Trophoblast cell (in vitro differentiated cells and primary cell): ENCODE measurements around the gene S100A3. TPM values are rescaled to one million over a fixed set of nuclear protein-coding genes. Genes with fewer than 3 reads are reported as not detected.
A peak's percentile ranks its signal among the peaks of the same experiment; 100 is the strongest.

ENCODE experiments used
- DNase-seq, 2 donors: peaks; one replicate each; pipeline ENCODE4 v3.0.0-alpha.2; 2016
- H2AFZ ChIP-seq: 2 replicates; pipeline ENCODE4 v1.6.1; 2013; ENCODE audit warnings: low read length, moderate library complexity, mild to moderate bottlenecking; ENCODE audit not compliant: insufficient read depth, poor library complexity
- H2AK5ac ChIP-seq: 2 replicates; pipeline ENCODE4 v1.6.1; 2013; ENCODE audit warnings: mild to moderate bottlenecking, low read length
- H2BK120ac ChIP-seq: 2 replicates; pipeline ENCODE4 v1.6.1; 2013; ENCODE audit warnings: low read length, mild to moderate bottlenecking, moderate library complexity; ENCODE audit not compliant: insufficient read depth, poor library complexity
- H2BK12ac ChIP-seq: 2 replicates; pipeline ENCODE4 v1.6.1; 2013; ENCODE audit warnings: mild to moderate bottlenecking, low read length, moderate library complexity
- H2BK5ac ChIP-seq: 2 replicates; pipeline ENCODE4 v1.6.1; 2013; ENCODE audit warnings: low read length, low read depth, moderate library complexity, mild to moderate bottlenecking; ENCODE audit not compliant: poor library complexity
- H3K14ac ChIP-seq: 2 replicates; pipeline ENCODE4 v1.6.1; 2013; ENCODE audit warnings: mild to moderate bottlenecking, low read length
- H3K18ac ChIP-seq: 2 replicates; pipeline ENCODE4 v1.6.1; 2013; ENCODE audit warnings: mild to moderate bottlenecking, low read length
- H3K23ac ChIP-seq: 2 replicates; pipeline ENCODE4 v1.6.1; 2013; ENCODE audit warnings: low read length
- H3K27ac ChIP-seq: 2 replicates; pipeline ENCODE4 v1.5.1; 2013; ENCODE audit warnings: low read depth, mild to moderate bottlenecking, inconsistent platforms, low read length, moderate library complexity
- H3K27me3 ChIP-seq: 2 replicates; pipeline ENCODE4 v1.6.1; 2013; ENCODE audit warnings: inconsistent platforms, mild to moderate bottlenecking, low read length, moderate library complexity; ENCODE audit not compliant: insufficient read depth
- H3K36me3 ChIP-seq, 2 experiments: 1 replicate in 1 of 2; 2 replicates in 1 of 2; pipeline ENCODE4 v1.6.1; 2013; ENCODE audit warnings: low read length in 2 of 2, mild to moderate bottlenecking in 2 of 2, moderate library complexity in 1 of 2; ENCODE audit not compliant: insufficient read depth in 2 of 2, control insufficient read depth in 1 of 2
- H3K4ac ChIP-seq: 2 replicates; pipeline ENCODE4 v1.6.1; 2013; ENCODE audit warnings: low read depth, mild to moderate bottlenecking, low read length, moderate library complexity
- H3K4me1 ChIP-seq, 2 experiments: 1 replicate in 1 of 2; 2 replicates in 1 of 2; pipeline ENCODE4 v1.6.1; 2013; ENCODE audit warnings: low read length in 2 of 2, mild to moderate bottlenecking in 2 of 2, moderate library complexity in 1 of 2; ENCODE audit not compliant: insufficient read depth in 2 of 2, control insufficient read depth in 1 of 2
- H3K4me2 ChIP-seq: 2 replicates; pipeline ENCODE4 v1.6.1; 2013; ENCODE audit warnings: inconsistent platforms, mild to moderate bottlenecking, low read length, moderate library complexity
- H3K4me3 ChIP-seq: 2 replicates; pipeline ENCODE4 v1.5.1; 2013; ENCODE audit warnings: mild to moderate bottlenecking, low read depth, low read length, inconsistent platforms
- H3K79me1 ChIP-seq: one replicate; pipeline ENCODE4 v1.6.1; 2013; ENCODE audit warnings: low read length
- H3K79me2 ChIP-seq: 2 replicates; pipeline ENCODE4 v1.6.1; 2013; ENCODE audit warnings: low read length, mild to moderate bottlenecking; ENCODE audit not compliant: control insufficient read depth, insufficient read depth, poor library complexity
- H3K9ac ChIP-seq: 2 replicates; pipeline ENCODE4 v1.6.1; 2013; ENCODE audit warnings: mild to moderate bottlenecking, low read length
- H3K9me3 ChIP-seq: 2 replicates; pipeline ENCODE4 v1.6.1; 2013; ENCODE audit warnings: low read depth, mild to moderate bottlenecking, control low read depth, inconsistent platforms, low read length; ENCODE audit not compliant: insufficient read depth
- H4K12ac ChIP-seq: 2 replicates; pipeline ENCODE4 v1.6.1; 2013; ENCODE audit warnings: low read depth, mild to moderate bottlenecking, low read length, moderate library complexity
- H4K8ac ChIP-seq: 2 replicates; pipeline ENCODE4 v1.6.1; 2013; ENCODE audit warnings: low read depth, mild to moderate bottlenecking, low read length, moderate library complexity
- H4K91ac ChIP-seq: one replicate; pipeline ENCODE4 v1.6.1; 2013; ENCODE audit warnings: low read depth, mild to moderate bottlenecking, low read length, moderate library complexity
- WGBS: extraction: QIAGEN DNeasy Blood & Tissue Kit; methylation state at CpG from one replicate; pipeline ENCODE4 v1.1.7; 2013; ENCODE audit warnings: missing lambda C conversion rate; ENCODE audit not compliant: insufficient read length, insufficient coverage; ENCODE audit errors: extremely low coverage; 5-methylcytosine and 5-hydroxymethylcytosine counted together
- polyA plus RNA-seq: library from polyadenylated mRNA; stranded (reverse); fragments of 200-250 nt; gene quantifications from 2 replicates; pipeline ENCODE4 v1.2.3, GENCODE V29; 2013

Gene S100A3
- 29.8 and 31.8 TPM in 2 replicates for polyA plus RNA-seq

GRCh38 chr1:153548722-153549688, at the start of gene S100A3:
Gene S100A3 (minus strand): TSS chr1:153549258. CDS start chr1:153548485, 773 bp downstream.
- H3K79me2 ChIP-seq, result peaks cover 18% of the 10 kb centered on the region
- DNase-seq, result peak; percentile 70 to 77
- H3K4me1 ChIP-seq, result peaks cover 71% of the 10 kb centered on the region in 2 experiments
- H3K23ac ChIP-seq, result no peak within 1 kb of the TSS
- H2AFZ ChIP-seq, result peak within 1 kb of the TSS; percentile 76
- no peak within 1 kb of the TSS for H3K9ac ChIP-seq
- peak within 1 kb of the TSS; percentile 95 for H3K4ac ChIP-seq
- peak within 1 kb of the TSS; percentile 87 for H4K8ac ChIP-seq
- peak within 1 kb of the TSS; percentile 100 for H4K91ac ChIP-seq
- peak within 1 kb of the TSS; percentile 97 for H3K14ac ChIP-seq
- peak within 1 kb of the TSS; percentile 96 for H2AK5ac ChIP-seq
- no peaks in the 10 kb centered on the region for H3K9me3 ChIP-seq
- WGBS, result no CpG with 5 or more reads among the region's 14 CpGs
- no peak within 1 kb of the TSS for H3K4me3 ChIP-seq
- peak within 1 kb of the TSS; percentile 80 for H3K27ac ChIP-seq
- H2BK120ac ChIP-seq, result peak within 1 kb of the TSS; percentile 99
- H3K27me3 ChIP-seq, result no peaks in the 10 kb centered on the region
- H3K36me3 ChIP-seq, result peaks cover 2 to 3% of the 10 kb centered on the region in 2 experiments
- H2BK5ac ChIP-seq, result peak within 1 kb of the TSS; percentile 97
- peak within 1 kb of the TSS; percentile 98 for H3K18ac ChIP-seq
- peak within 1 kb of the TSS; percentile 34 for H3K4me2 ChIP-seq
- H4K12ac ChIP-seq, result peak within 1 kb of the TSS; percentile 81
- peaks cover 71% of the 10 kb centered on the region for H3K79me1 ChIP-seq
- peak within 1 kb of the TSS; percentile 98 for H2BK12ac ChIP-seq

GRCh38 chr1:153598309-153599172, 49.5 kb upstream of the S100A3 start:
- no peak overlapping the region for H3K4ac ChIP-seq
- no peaks in the 10 kb centered on the region for H3K27me3 ChIP-seq
- H3K27ac ChIP-seq, result no peak overlapping the region
- no peaks in the 10 kb centered on the region for H3K79me2 ChIP-seq
- DNase-seq, result no peak
- no peak overlapping the region for H3K23ac ChIP-seq
- H3K4me2 ChIP-seq, result no peak overlapping the region
- H3K4me3 ChIP-seq, result no peak overlapping the region
- no CpG with 5 or more reads among the region's 7 CpGs for WGBS
- no peak overlapping the region for H2AK5ac ChIP-seq
- no peaks in the 10 kb centered on the region for H3K9me3 ChIP-seq
- H4K12ac ChIP-seq, result no peak overlapping the region
- H3K14ac ChIP-seq, result peak overlapping the region; percentile 33
- no peak overlapping the region for H3K18ac ChIP-seq
- no peak overlapping the region for H4K91ac ChIP-seq
- H3K79me1 ChIP-seq, result peaks cover 2% of the 10 kb centered on the region
- H3K36me3 ChIP-seq, result no peaks in the 10 kb centered on the region
- H4K8ac ChIP-seq, result no peak overlapping the region
- no peak overlapping the region for H2AFZ ChIP-seq
- H2BK12ac ChIP-seq, result peak overlapping the region; percentile 70
- no peak overlapping the region for H2BK120ac ChIP-seq
- H3K4me1 ChIP-seq, result peaks cover 2 to 5% of the 10 kb centered on the region in 2 experiments
- H3K9ac ChIP-seq, result no peak overlapping the region
- H2BK5ac ChIP-seq, result no peak overlapping the region

DNA sequence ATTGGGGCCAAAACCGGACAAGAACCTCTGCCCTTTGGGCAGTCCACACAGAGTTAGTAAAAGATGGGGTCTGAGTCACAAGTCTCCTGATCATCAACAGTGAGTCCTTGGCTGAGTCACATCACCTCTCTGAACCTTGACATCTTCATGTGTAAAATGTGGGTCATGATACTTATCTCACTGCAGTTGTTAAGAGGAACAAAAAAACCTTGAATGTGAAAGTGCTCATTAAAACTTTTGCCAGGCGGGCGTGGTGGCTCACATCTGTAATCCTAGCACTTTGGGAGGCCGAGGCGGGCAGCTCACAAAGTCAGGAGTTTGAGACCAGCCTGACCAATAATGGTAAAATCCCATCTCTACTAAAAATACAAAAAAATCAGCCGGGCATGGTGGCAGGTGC, 48.1 kb upstream of the S100A3 start:
- WGBS, result no CpG with 5 or more reads among the region's 6 CpGs
- Histone ChIP-seq H3K14ac (no peak overlapping the region), H3K18ac (no peak overlapping the region), H3K23ac (no peak overlapping the region), H2BK5ac (no peak overlapping the region), H2BK12ac (no peak overlapping the region), H3K9me3 (no peaks in the 10 kb centered on the region), H4K12ac (no peak overlapping the region), H3K27me3 (no peaks in the 10 kb centered on the region), H2AK5ac (no peak overlapping the region), H3K79me1 (peaks cover 2% of the 10 kb centered on the region), H4K91ac (no peak overlapping the region), H3K4me2 (no peak overlapping the region), H2AFZ (no peak overlapping the region), H3K9ac (no peak overlapping the region), H3K36me3 (no peaks in the 10 kb centered on the region), H4K8ac (no peak overlapping the region), H3K4me1 (peaks cover 2 to 5% of the 10 kb centered on the region in 2 experiments), H3K79me2 (no peaks in the 10 kb centered on the region), H3K27ac (no peak overlapping the region), H3K4ac (no peak overlapping the region), H2BK120ac (no peak overlapping the region), H3K4me3 (no peak overlapping the region)
- peak; percentile 63 to 71 for DNase-seq

GRCh38 chr1:153592748-153593147, 43.7 kb upstream of the S100A3 start:
- H2BK120ac ChIP-seq, result no peak overlapping the region
- H3K23ac ChIP-seq, result no peak overlapping the region
- no peak overlapping the region for H3K9ac ChIP-seq
- no peak overlapping the region for H3K27ac ChIP-seq
- H3K4me1 ChIP-seq, result peaks cover 0 to 1% of the 10 kb centered on the region in 2 experiments
- no peaks in the 10 kb centered on the region for H3K27me3 ChIP-seq
- DNase-seq, result no peak
- H3K79me1 ChIP-seq, result no peaks in the 10 kb centered on the region
- H3K4ac ChIP-seq, result no peak overlapping the region
- no peak overlapping the region for H2AFZ ChIP-seq
- H3K18ac ChIP-seq, result no peak overlapping the region
- H2AK5ac ChIP-seq, result no peak overlapping the region
- no peak overlapping the region for H4K8ac ChIP-seq
- H4K91ac ChIP-seq, result no peak overlapping the region
- no peak overlapping the region for H3K4me3 ChIP-seq
- no peaks in the 10 kb centered on the region for H3K36me3 ChIP-seq
- H3K4me2 ChIP-seq, result no peak overlapping the region
- no peak overlapping the region for H3K14ac ChIP-seq
- no peak overlapping the region for H2BK12ac ChIP-seq
- no peaks in the 10 kb centered on the region for H3K79me2 ChIP-seq
- no CpG with 5 or more reads among the region's 4 CpGs for WGBS
- no peaks in the 10 kb centered on the region for H3K9me3 ChIP-seq
- H2BK5ac ChIP-seq, result no peak overlapping the region
- no peak overlapping the region for H4K12ac ChIP-seq
